ENCODE results near the gene RO60. TPM values are rescaled to one million over a fixed set of nuclear protein-coding genes. Genes with fewer than 3 reads are reported as not detected.

RO60 gene
- total and polyA plus RNA-seq, 7 donors, result 8.7 to 128 (median 94.6) TPM

GRCh38 chr1:193069748-193070385, 10.5 kb downstream of the RO60 start:
- Histone ChIP-seq H3K4me3 (no peak overlapping the region), H3K9me3 (no peaks in the 10 kb centered on the region), H3K36me3 (peaks cover 0 to 11% (median 0%) of the 10 kb centered on the region in 4 donors), H3K27me3 (no peaks in the 10 kb centered on the region), H3K4me1 (peaks cover 0 to 22% (median 4%) of the 10 kb centered on the region in 4 donors), H3K27ac (no peak overlapping the region)
- intact Hi-C loops (cut with DNase I), result no loop called here
- no peak for DNase-seq
- WGBS, 2 donors, result 77 to 83% methylated on average over 4 of the region's 4 CpGs
- TF ChIP-seq CTCF (IDR thresholded peaks at IDR 0.05), result no peak
- no peak for TF ChIP-seq POLR2AphosphoS5 (IDR thresholded peaks at IDR 0.05)
- TF ChIP-seq POLR2A (IDR thresholded peaks at IDR 0.05), result no peak

- H3K4me3 ChIP-seq, result no peak overlapping the region
Measured at GRCh38 chr1:193070386-193070753, 11.0 kb downstream of the RO60 start.

GRCh38 chr1:193070942-193071341, 11.5 kb downstream of the RO60 start:
- no peaks in the 10 kb centered on the region for H3K27me3 ChIP-seq
- DNase-seq, result no peak
- TF ChIP-seq EP300 (IDR thresholded peaks at IDR 0.05) (no peak), POLR2A (IDR thresholded peaks at IDR 0.05) (no peak), POLR2AphosphoS5 (IDR thresholded peaks at IDR 0.05) (no peak), CTCF (IDR thresholded peaks at IDR 0.05) (no peak)
- H3K4me3 ChIP-seq, result no peak overlapping the region
- peaks cover 0 to 11% (median 0%) of the 10 kb centered on the region in 4 donors for H3K36me3 ChIP-seq
- 82 to 88% methylated on average over 5 of the region's 5 CpGs for WGBS, 2 donors
- H3K9me3 ChIP-seq, result no peaks in the 10 kb centered on the region
- H3K27ac ChIP-seq, result no peak overlapping the region
- peaks cover 0 to 22% (median 6%) of the 10 kb centered on the region in 4 donors for H3K4me1 ChIP-seq
- intact Hi-C loops (cut with DNase I), result no loop called here

More at GRCh38 chr1:193070386-193070753, 11.0 kb downstream of the RO60 start:
- H3K27ac ChIP-seq, result no peak overlapping the region
- no peaks in the 10 kb centered on the region for H3K27me3 ChIP-seq
- no peak for TF ChIP-seq EP300 (IDR thresholded peaks at IDR 0.05)
- TF ChIP-seq CTCF (IDR thresholded peaks at IDR 0.05), result no peak
- no peak for TF ChIP-seq POLR2A (IDR thresholded peaks at IDR 0.05)
- TF ChIP-seq POLR2AphosphoS5 (IDR thresholded peaks at IDR 0.05), result no peak
- peaks cover 0 to 22% (median 6%) of the 10 kb centered on the region in 4 donors for H3K4me1 ChIP-seq
- DNase-seq, result no peak
- H3K36me3 ChIP-seq, result peaks cover 0 to 11% (median 0%) of the 10 kb centered on the region in 4 donors
- whole genome bisulfite sequencing, 2 donors, result 72 to 87% methylated on average over 2 of the region's 2 CpGs
- H3K9me3 ChIP-seq, result no peaks in the 10 kb centered on the region
- intact Hi-C loops (cut with DNase I), result no loop called here

- Histone ChIP-seq H3K36me3 (peaks cover 7 to 65% (median 21%) of the 10 kb centered on the region in 4 donors), H3K9me3 (no peaks in the 10 kb centered on the region), H3K27ac (no peak overlapping the region), H3K27me3 (no peaks in the 10 kb centered on the region), H3K4me1 (peaks cover 0 to 4% (median 0%) of the 10 kb centered on the region in 4 donors), H3K4me3 (no peak overlapping the region)
- DNase-seq, result no peak
- intact Hi-C loops (cut with DNase I), result no loop called here
- TF ChIP-seq CTCF (IDR thresholded peaks at IDR 0.05) (no peak), EP300 (IDR thresholded peaks at IDR 0.05) (no peak), POLR2A (IDR thresholded peaks at IDR 0.05) (no peak), POLR2AphosphoS5 (IDR thresholded peaks at IDR 0.05) (no peak)
Measured at GRCh38 chr1:193077991-193078390, 18.6 kb downstream of the RO60 start.

GRCh38 chr1:193079187-193079586, 19.8 kb downstream of the RO60 start:
- DNase-seq, result no peak
- no peak overlapping the region for H3K4me3 ChIP-seq
- TF ChIP-seq EP300 (IDR thresholded peaks at IDR 0.05) (no peak), POLR2AphosphoS5 (IDR thresholded peaks at IDR 0.05) (no peak), POLR2A (IDR thresholded peaks at IDR 0.05) (no peak), CTCF (IDR thresholded peaks at IDR 0.05) (no peak)
- H3K9me3 ChIP-seq, result no peaks in the 10 kb centered on the region
- peaks cover 7 to 77% (median 30%) of the 10 kb centered on the region in 4 donors for H3K36me3 ChIP-seq
- intact Hi-C loops (cut with DNase I), result no loop called here
- H3K4me1 ChIP-seq, result peaks cover 0 to 4% (median 0%) of the 10 kb centered on the region in 4 donors
- no peaks in the 10 kb centered on the region for H3K27me3 ChIP-seq
- no peak overlapping the region for H3K27ac ChIP-seq
- WGBS, 2 donors, result 83 to 96% methylated on average over 3 of the region's 3 CpGs
